ENCODE measurements around the gene XRCC4.

DNA sequence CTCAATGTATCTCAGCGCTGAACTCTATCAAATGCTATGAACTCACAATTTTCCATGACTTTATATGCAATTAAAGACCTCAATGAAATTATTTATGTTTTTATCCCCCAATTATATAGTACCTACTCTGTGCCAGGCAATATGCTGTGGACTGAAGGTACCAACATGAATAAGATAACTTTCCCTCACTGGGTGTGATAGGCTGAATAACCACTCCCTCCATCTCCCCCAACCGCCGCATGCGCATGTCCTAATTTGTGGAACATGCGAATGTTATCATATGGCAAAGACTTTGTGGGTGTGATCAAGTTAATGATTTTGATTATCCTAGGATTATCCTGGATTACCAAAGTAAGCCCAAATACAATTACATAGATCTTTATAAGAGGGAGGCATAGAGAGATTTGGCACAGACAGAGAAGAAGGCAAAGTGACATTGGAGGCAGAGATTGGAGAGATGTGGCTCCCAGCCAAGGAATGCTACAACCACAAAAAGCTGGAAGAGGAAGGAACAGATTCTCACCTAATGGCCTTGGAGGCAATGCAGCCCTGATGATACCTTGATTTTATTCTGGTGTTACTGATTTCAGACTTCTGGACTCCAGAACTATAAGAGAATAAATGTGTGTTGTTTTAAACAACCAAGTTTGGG lies 245.1 kb downstream of the XRCC4 start:
- TF ChIP-seq, protein P1, sequence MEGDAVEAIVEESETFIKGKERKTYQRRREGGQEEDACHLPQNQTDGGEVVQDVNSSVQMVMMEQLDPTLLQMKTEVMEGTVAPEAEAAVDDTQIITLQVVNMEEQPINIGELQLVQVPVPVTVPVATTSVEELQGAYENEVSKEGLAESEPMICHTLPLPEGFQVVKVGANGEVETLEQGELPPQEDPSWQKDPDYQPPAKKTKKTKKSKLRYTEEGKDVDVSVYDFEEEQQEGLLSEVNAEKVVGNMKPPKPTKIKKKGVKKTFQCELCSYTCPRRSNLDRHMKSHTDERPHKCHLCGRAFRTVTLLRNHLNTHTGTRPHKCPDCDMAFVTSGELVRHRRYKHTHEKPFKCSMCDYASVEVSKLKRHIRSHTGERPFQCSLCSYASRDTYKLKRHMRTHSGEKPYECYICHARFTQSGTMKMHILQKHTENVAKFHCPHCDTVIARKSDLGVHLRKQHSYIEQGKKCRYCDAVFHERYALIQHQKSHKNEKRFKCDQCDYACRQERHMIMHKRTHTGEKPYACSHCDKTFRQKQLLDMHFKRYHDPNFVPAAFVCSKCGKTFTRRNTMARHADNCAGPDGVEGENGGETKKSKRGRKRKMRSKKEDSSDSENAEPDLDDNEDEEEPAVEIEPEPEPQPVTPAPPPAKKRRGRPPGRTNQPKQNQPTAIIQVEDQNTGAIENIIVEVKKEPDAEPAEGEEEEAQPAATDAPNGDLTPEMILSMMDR (IDR thresholded peaks at IDR 0.05) = no peak
- TF ChIP-seq, protein P2, sequence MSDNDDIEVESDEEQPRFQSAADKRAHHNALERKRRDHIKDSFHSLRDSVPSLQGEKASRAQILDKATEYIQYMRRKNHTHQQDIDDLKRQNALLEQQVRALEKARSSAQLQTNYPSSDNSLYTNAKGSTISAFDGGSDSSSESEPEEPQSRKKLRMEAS (IDR thresholded peaks at IDR 0.05; ENCODE audit: low read depth) = no peak
- TF ChIP-seq MXI1 (IDR thresholded peaks at IDR 0.05; ENCODE audit: low read depth, low read length) = no peak
